Measurements from ENCODE around the gene MYOM1.

DNA sequence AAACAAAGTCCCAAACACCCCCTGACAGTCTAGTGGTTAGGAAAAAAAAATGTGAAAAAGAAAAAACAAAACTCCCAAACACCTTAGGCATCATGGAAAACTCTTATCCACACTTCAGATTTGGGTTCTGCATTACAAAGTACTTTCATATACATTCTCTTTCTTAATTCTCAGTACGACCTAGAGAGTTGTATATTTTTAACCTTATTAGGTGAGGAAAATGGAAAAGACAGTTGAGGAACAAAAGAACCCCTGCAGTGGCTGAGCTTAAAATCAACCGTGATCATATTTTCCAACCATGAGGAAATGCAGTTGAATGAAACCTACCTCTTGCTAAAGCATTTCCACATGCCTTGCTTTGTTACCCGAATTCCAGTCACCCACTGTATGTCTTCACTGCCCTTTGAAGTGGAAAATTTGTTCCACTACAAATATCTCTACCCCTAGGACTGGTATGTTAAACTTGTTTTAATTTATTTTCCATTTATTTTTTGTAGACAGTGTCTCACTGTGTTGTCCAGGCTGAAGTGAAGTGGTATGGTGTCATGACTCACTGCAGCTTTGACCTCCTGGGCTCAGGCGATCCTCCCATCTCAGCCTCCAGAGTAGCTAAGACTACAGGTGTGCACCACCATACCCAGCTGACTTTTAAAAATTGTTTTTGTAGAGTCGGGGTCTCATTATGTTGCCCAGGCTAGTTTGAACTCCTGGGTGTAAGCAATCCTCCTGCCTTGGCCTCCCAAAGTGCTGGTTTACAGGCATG is 149.9 kb downstream of the MYOM1 start:
- TF ChIP-seq, protein P1, sequence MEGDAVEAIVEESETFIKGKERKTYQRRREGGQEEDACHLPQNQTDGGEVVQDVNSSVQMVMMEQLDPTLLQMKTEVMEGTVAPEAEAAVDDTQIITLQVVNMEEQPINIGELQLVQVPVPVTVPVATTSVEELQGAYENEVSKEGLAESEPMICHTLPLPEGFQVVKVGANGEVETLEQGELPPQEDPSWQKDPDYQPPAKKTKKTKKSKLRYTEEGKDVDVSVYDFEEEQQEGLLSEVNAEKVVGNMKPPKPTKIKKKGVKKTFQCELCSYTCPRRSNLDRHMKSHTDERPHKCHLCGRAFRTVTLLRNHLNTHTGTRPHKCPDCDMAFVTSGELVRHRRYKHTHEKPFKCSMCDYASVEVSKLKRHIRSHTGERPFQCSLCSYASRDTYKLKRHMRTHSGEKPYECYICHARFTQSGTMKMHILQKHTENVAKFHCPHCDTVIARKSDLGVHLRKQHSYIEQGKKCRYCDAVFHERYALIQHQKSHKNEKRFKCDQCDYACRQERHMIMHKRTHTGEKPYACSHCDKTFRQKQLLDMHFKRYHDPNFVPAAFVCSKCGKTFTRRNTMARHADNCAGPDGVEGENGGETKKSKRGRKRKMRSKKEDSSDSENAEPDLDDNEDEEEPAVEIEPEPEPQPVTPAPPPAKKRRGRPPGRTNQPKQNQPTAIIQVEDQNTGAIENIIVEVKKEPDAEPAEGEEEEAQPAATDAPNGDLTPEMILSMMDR (IDR thresholded peaks at IDR 0.05; ENCODE audit: low read depth, low read length, poor library complexity, severe bottlenecking) = no peak
- TF ChIP-seq EZH2phosphoT487 (IDR thresholded peaks at IDR 0.05; ENCODE audit: borderline replicate concordance, low read length) = no peak

Measured in DOHH2 (cell line).